ENCODE results near the gene NRTN.

NRTN gene

GRCh38 chr19:5814123-5814851 lies 9.4 kb downstream of the NRTN start:
- no peak for DNase-seq
- Histone ChIP-seq H3K79me2 (ENCODE audit: control insufficient read depth, insufficient read depth, low read length, poor library complexity) (no peaks in the 10 kb centered on the region), H3K27me3 (ENCODE audit: insufficient read depth, low read length) (no peaks in the 10 kb centered on the region), H3K9me3 (ENCODE audit: insufficient read depth, low read depth, low read length) (no peaks in the 10 kb centered on the region), H2BK5ac (ENCODE audit: low read depth, low read length, poor library complexity) (no peak overlapping the region), H2BK120ac (ENCODE audit: insufficient read depth, low read length, poor library complexity) (no peak overlapping the region), H3K9ac (ENCODE audit: low read length) (no peak overlapping the region), H3K14ac (ENCODE audit: low read length) (no peak overlapping the region), H3K4ac (ENCODE audit: low read depth, low read length) (no peak overlapping the region), H3K4me2 (ENCODE audit: low read length) (no peak overlapping the region), H3K27ac (ENCODE audit: low read depth, low read length) (no peak overlapping the region), H3K23ac (ENCODE audit: low read length) (no peak overlapping the region), H3K4me1 (ENCODE audit: control insufficient read depth in 1 of 2, insufficient read depth in 2 of 2, low read length in 2 of 2) (no peaks in the 10 kb centered on the region), H3K36me3 (ENCODE audit: control insufficient read depth in 1 of 2, insufficient read depth in 2 of 2, low read length in 2 of 2) (no peaks in the 10 kb centered on the region), H3K18ac (ENCODE audit: low read length) (no peak overlapping the region), H2BK12ac (ENCODE audit: low read length) (no peak overlapping the region), H4K12ac (ENCODE audit: low read depth, low read length) (no peak overlapping the region), H2AK5ac (ENCODE audit: low read length) (no peak overlapping the region), H3K4me3 (ENCODE audit: low read depth, low read length) (peak overlapping the region; percentile 54), H4K91ac (ENCODE audit: low read depth, low read length) (no peak overlapping the region), H2AFZ (ENCODE audit: insufficient read depth, low read length, poor library complexity) (no peak overlapping the region), H3K79me1 (ENCODE audit: low read length) (no peaks in the 10 kb centered on the region), H4K8ac (ENCODE audit: low read depth, low read length) (no peak overlapping the region)
- WGBS (ENCODE audit: extremely low coverage, insufficient coverage, insufficient read length), result no CpG with 5 or more reads among the region's 9 CpGs

GRCh38 chr19:5814852-5815246 lies 10.0 kb downstream of the NRTN start:
- Histone ChIP-seq H3K23ac (ENCODE audit: low read length) (no peak overlapping the region), H3K4me2 (ENCODE audit: low read length) (no peak overlapping the region), H3K4me3 (ENCODE audit: low read depth, low read length) (peak overlapping the region; percentile 54), H4K91ac (ENCODE audit: low read depth, low read length) (no peak overlapping the region), H2AFZ (ENCODE audit: insufficient read depth, low read length, poor library complexity) (no peak overlapping the region), H3K36me3 (ENCODE audit: control insufficient read depth in 1 of 2, insufficient read depth in 2 of 2, low read length in 2 of 2) (no peaks in the 10 kb centered on the region), H4K12ac (ENCODE audit: low read depth, low read length) (no peak overlapping the region), H2BK120ac (ENCODE audit: insufficient read depth, low read length, poor library complexity) (no peak overlapping the region), H3K4ac (ENCODE audit: low read depth, low read length) (no peak overlapping the region), H3K9ac (ENCODE audit: low read length) (no peak overlapping the region), H2BK5ac (ENCODE audit: low read depth, low read length, poor library complexity) (no peak overlapping the region), H2AK5ac (ENCODE audit: low read length) (no peak overlapping the region), H3K27me3 (ENCODE audit: insufficient read depth, low read length) (no peaks in the 10 kb centered on the region), H3K79me2 (ENCODE audit: control insufficient read depth, insufficient read depth, low read length, poor library complexity) (no peaks in the 10 kb centered on the region), H3K9me3 (ENCODE audit: insufficient read depth, low read depth, low read length) (no peaks in the 10 kb centered on the region), H2BK12ac (ENCODE audit: low read length) (no peak overlapping the region), H4K8ac (ENCODE audit: low read depth, low read length) (no peak overlapping the region), H3K79me1 (ENCODE audit: low read length) (no peaks in the 10 kb centered on the region), H3K27ac (ENCODE audit: low read depth, low read length) (no peak overlapping the region), H3K14ac (ENCODE audit: low read length) (no peak overlapping the region), H3K18ac (ENCODE audit: low read length) (no peak overlapping the region), H3K4me1 (ENCODE audit: control insufficient read depth in 1 of 2, insufficient read depth in 2 of 2, low read length in 2 of 2) (no peaks in the 10 kb centered on the region)
- no CpG with 5 or more reads among the region's 11 CpGs for WGBS (ENCODE audit: extremely low coverage, insufficient coverage, insufficient read length)
- DNase-seq, result no peak

GRCh38 chr19:5817218-5817617 lies 12.4 kb downstream of the NRTN start:
- H3K23ac ChIP-seq (ENCODE audit: low read length), result no peak overlapping the region
- no peak overlapping the region for H3K4me2 ChIP-seq (ENCODE audit: low read length)
- H2AK5ac ChIP-seq (ENCODE audit: low read length), result no peak overlapping the region
- H3K9me3 ChIP-seq (ENCODE audit: insufficient read depth, low read depth, low read length), result no peaks in the 10 kb centered on the region
- no peak overlapping the region for H2AFZ ChIP-seq (ENCODE audit: insufficient read depth, low read length, poor library complexity)
- H4K12ac ChIP-seq (ENCODE audit: low read depth, low read length), result no peak overlapping the region
- H3K4me1 ChIP-seq (ENCODE audit: control insufficient read depth in 1 of 2, insufficient read depth in 2 of 2, low read length in 2 of 2), result no peaks in the 10 kb centered on the region
- H4K8ac ChIP-seq (ENCODE audit: low read depth, low read length), result no peak overlapping the region
- no peak for DNase-seq
- WGBS (ENCODE audit: extremely low coverage, insufficient coverage, insufficient read length), result no CpG with 5 or more reads among the region's 2 CpGs
- H3K18ac ChIP-seq (ENCODE audit: low read length), result no peak overlapping the region
- H2BK120ac ChIP-seq (ENCODE audit: insufficient read depth, low read length, poor library complexity), result no peak overlapping the region
- no peaks in the 10 kb centered on the region for H3K36me3 ChIP-seq (ENCODE audit: control insufficient read depth in 1 of 2, insufficient read depth in 2 of 2, low read length in 2 of 2)
- no peak overlapping the region for H3K14ac ChIP-seq (ENCODE audit: low read length)
- H3K79me2 ChIP-seq (ENCODE audit: control insufficient read depth, insufficient read depth, low read length, poor library complexity), result no peaks in the 10 kb centered on the region
- H3K27me3 ChIP-seq (ENCODE audit: insufficient read depth, low read length), result no peaks in the 10 kb centered on the region
- no peak overlapping the region for H2BK12ac ChIP-seq (ENCODE audit: low read length)
- no peak overlapping the region for H3K4me3 ChIP-seq (ENCODE audit: low read depth, low read length)
- H3K27ac ChIP-seq (ENCODE audit: low read depth, low read length), result no peak overlapping the region
- H4K91ac ChIP-seq (ENCODE audit: low read depth, low read length), result no peak overlapping the region
- no peak overlapping the region for H3K4ac ChIP-seq (ENCODE audit: low read depth, low read length)
- H3K79me1 ChIP-seq (ENCODE audit: low read length), result no peaks in the 10 kb centered on the region
- H3K9ac ChIP-seq (ENCODE audit: low read length), result no peak overlapping the region
- H2BK5ac ChIP-seq (ENCODE audit: low read depth, low read length, poor library complexity), result no peak overlapping the region

- Histone ChIP-seq H2AK5ac (ENCODE audit: low read length) (no peak overlapping the region), H3K9me3 (ENCODE audit: insufficient read depth, low read depth, low read length) (peaks cover 2% of the 10 kb centered on the region), H3K4me1 (ENCODE audit: control insufficient read depth in 1 of 2, insufficient read depth in 2 of 2, low read length in 2 of 2) (no peaks in the 10 kb centered on the region), H4K12ac (ENCODE audit: low read depth, low read length) (no peak overlapping the region), H3K4me3 (ENCODE audit: low read depth, low read length) (no peak overlapping the region), H3K27me3 (ENCODE audit: insufficient read depth, low read length) (no peaks in the 10 kb centered on the region), H3K36me3 (ENCODE audit: control insufficient read depth in 1 of 2, insufficient read depth in 2 of 2, low read length in 2 of 2) (no peaks in the 10 kb centered on the region), H2AFZ (ENCODE audit: insufficient read depth, low read length, poor library complexity) (no peak overlapping the region), H2BK12ac (ENCODE audit: low read length) (no peak overlapping the region), H3K23ac (ENCODE audit: low read length) (no peak overlapping the region), H2BK5ac (ENCODE audit: low read depth, low read length, poor library complexity) (no peak overlapping the region), H2BK120ac (ENCODE audit: insufficient read depth, low read length, poor library complexity) (no peak overlapping the region), H3K27ac (ENCODE audit: low read depth, low read length) (no peak overlapping the region), H3K9ac (ENCODE audit: low read length) (no peak overlapping the region), H3K79me1 (ENCODE audit: low read length) (no peaks in the 10 kb centered on the region), H4K91ac (ENCODE audit: low read depth, low read length) (no peak overlapping the region), H3K79me2 (ENCODE audit: control insufficient read depth, insufficient read depth, low read length, poor library complexity) (no peaks in the 10 kb centered on the region), H3K18ac (ENCODE audit: low read length) (no peak overlapping the region), H3K4me2 (ENCODE audit: low read length) (no peak overlapping the region), H3K4ac (ENCODE audit: low read depth, low read length) (no peak overlapping the region), H4K8ac (ENCODE audit: low read depth, low read length) (no peak overlapping the region), H3K14ac (ENCODE audit: low read length) (no peak overlapping the region)
- no CpG with 5 or more reads among the region's 10 CpGs for WGBS (ENCODE audit: extremely low coverage, insufficient coverage, insufficient read length)
- DNase-seq, result no peak
Observed at GRCh38 chr19:5818594-5818993, 13.7 kb downstream of the NRTN start.
